HG03460 (cell line): ENCODE results near the gene SEMA7A.
A peak's percentile ranks its signal among the peaks of the same experiment; 100 is the strongest.
"Not testable (repeated sequence)": the region's sequence is repeated elsewhere in the genome, so short reads cannot be mapped to it uniquely, and the experiment has no call there.

Experiments used
- ATAC-seq: cut with Tn5 transposase; IDR thresholded peaks from one replicate; pipeline ENCODE4 v1.9.1; 2021; ENCODE audit not compliant: unreplicated experiment

The SEMA7A gene

DNA sequence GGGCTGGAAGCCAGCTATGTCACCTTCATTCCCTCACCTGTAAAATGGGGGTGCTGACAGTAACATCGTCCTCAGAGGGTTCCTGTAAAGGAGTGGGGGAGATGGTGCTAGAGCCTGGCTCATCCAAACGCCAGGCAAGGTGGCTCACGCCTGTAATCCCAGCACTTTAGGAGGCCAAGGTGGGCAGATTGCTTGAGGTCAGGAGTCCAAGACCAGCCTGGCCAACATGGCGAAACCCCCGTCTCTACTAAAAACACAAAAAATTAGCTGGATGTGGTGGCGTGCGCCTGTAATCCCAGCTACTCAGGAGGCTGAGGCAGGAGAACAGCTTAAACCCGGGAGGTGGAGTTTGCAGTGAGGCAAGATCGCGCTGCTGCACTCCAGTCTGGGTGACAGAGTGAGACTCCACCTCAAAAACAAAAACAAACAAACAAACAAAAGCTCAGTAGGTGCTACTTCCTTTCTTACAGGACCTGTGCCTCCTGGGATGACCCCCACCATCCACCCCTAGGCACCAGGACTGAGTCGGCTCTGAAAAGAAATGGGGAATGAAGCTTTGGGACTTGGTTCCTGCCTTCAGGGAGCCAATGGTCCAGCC lies 43.6 kb downstream of the SEMA7A start:
- not testable (repeated sequence) for ATAC-seq

DNA sequence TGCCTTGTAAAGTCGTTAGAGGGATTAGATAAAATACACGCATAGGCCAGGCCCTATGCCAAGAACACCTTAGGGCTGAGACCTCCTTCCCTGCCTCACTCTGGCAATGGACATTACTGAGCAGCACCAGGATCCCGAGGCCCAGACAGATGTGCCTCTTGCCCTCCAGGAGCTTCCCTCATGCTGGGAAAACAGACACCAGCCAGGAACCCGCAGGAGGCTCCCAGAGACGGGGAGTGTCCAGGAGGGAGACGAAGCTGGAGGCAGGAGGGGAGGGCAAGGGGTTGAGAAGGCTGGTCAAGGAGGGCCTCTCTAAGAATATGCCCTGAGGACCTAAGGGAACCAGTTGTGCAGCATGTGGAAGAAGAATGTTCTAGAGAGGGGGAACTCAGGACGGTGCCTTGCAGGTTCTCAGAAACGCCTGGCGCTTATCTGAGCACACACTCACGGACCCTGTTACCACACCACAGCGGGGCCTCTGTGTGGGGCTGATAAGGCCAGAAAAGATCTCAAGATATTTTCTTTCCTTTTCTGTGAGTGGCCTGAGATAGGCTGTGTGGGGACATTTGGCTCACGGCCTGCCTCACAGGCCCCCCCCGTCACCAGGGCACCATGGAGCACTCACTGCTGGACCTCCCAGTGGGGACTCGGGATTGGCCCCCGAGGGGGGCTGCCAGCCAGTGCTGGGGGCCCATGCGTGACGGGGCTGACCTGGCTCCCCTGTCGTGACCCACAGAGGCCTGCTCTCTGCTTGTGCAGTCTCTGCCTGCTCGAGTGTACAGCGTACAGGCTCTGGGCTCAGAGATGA lies 44.3 kb downstream of the SEMA7A start:
- no peak for ATAC-seq

GRCh38 chr15:74388363-74388951 lies 45.3 kb downstream of the SEMA7A start:
- ATAC-seq = no peak

- ATAC-seq = no peak
Observed at GRCh38 chr15:74387621-74388362, 46.0 kb downstream of the SEMA7A start.

- no peak for ATAC-seq
Observed at GRCh38 chr15:74387141-74387541, 46.6 kb downstream of the SEMA7A start.

DNA sequence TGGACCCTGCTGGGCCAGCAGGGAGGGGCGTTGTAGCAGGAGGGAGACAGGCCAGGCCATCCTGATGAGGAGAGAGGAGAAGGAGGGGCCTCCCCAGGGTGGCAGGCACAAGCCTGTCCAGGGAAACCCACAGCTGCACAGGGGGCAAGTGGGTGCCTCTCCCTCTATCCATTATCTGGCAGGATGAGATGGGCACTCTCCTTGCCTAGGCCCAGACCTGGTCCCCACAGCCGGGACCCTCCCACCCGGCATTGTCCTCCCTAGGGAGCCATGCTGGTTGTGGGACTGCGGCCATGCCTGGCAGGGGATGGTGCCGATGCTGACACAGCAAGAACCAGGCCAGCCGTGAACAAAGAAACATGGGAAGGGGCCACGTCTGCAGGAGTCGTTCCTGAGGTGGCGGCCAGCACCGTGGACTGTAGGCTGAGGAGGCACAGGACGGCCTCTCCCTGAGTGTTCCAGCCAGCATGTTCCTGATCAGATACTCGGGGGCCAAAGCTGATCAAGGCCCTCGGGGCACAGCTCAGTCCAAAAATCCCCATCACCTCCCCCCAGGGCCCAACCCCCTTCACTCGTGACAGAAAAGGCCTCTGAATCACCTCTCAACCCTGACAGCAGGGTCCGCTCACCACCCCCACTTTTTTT lies 47.1 kb downstream of the SEMA7A start:
- no peak for ATAC-seq

- no peak for ATAC-seq
Observed at GRCh38 chr15:74385733-74386132, 48.0 kb downstream of the SEMA7A start.

GRCh38 chr15:74384881-74385643 lies 48.7 kb downstream of the SEMA7A start:
- ATAC-seq = peak; percentile 55

- ATAC-seq = no peak
Observed at GRCh38 chr15:74384566-74384880, 49.2 kb downstream of the SEMA7A start.

DNA sequence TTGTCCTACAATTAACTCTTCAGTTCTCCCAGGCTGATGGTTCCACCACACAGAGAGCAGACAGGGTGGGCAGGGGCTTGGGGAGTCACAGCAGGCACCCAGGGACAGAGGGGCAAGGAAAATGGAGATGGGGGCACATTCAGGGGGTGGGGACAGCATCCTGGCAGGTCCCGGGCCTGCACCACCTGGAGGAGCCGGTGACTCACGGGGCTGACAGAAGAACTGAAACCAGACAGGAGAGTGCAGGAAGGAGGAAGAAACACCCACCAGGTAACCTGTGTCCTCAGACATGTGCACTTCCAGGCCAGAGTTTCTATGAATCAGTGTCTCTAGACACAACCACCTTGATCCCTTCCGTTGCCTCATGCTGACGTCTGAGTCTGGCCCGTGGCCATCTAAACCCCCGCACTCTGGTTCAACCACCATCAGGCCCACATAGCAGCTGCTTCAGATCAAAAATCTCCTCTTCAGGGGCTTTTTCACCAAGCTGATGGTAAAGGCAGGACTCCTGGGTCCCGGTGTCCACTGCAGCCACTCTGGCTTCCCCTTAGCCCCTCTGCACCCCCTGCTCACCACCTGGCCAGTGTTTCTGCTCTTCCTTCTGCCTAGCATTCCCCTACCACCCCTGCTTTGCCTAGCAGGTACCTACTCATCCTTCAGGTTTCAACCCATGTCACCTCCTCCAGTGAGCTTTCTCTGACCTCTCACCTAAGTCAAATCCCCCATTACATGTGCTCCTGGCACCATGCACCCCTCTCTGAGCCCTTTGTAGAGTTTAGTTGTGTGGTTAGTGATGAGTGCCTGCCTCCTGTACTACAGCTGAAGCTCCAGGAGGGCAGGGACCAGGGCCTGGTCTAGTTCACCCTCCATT lies 49.8 kb downstream of the SEMA7A start:
- peak; percentile 46 for ATAC-seq

- peak; percentile 4 for ATAC-seq
Observed at GRCh38 chr15:74383286-74383685, 50.5 kb downstream of the SEMA7A start.

GRCh38 chr15:74382004-74382816 lies 51.5 kb downstream of the SEMA7A start:
- no peak for ATAC-seq

DNA sequence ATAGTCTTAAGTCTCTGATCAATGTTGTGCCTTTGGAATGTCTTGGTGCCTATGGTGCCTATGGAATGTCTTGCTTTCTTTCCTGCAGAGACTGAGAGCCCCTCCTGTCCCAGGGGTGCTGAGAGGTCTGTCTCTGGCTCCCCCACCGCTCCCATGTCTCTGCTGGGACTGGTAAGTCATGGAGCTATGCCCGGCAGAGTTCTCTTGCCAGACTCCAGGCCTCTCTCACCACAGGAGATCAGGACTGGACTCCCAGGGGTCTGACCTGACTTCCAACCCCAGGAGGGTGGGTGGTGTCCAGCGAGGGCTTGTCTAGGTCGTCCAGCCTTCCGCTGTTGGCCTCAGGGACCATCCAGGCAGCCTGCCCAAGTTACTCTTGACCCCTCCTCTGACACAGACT lies 52.3 kb downstream of the SEMA7A start:
- no peak for ATAC-seq

- no peak for ATAC-seq
Observed at GRCh38 chr15:74381190-74381453, 52.6 kb downstream of the SEMA7A start.

DNA sequence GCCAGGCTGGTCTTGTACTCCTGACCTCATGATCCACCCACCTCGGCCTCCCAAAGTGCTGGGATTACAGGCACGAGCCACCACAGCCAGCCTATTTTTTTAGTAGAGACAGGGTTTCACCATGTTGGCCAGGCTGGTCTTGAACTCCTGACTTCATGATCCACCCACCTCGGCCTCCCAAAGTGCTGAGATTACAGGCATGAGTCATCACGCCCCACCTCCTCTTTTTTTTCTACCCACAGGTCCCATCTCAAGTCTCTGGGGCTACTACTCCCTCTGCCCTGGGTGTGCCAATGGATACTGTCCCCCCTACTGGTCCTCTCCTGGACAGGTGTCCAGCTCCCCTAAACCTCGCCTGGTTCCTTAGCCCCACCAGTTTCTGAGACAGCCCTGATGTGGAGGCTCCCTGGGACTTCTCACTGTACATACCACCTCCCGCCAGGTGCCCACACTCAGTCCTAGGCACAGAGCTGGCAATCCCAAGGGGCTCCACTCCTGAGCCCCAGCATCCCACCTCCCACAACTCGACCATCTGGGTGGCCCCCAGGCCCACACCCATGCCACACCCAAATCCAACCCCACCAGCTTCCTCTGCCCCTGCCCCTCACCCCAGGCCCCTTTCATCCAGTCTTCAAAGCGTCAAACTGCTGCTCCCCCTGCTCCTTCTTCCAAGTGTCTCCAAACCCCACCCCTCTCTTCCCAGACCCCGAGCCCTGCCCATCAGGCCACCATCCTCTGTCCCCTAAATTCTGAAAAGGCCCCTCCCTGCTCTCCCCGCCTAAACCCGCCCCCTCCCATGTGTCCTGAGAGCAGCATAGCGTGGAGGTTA lies 53.2 kb downstream of the SEMA7A start:
- no peak for ATAC-seq

DNA sequence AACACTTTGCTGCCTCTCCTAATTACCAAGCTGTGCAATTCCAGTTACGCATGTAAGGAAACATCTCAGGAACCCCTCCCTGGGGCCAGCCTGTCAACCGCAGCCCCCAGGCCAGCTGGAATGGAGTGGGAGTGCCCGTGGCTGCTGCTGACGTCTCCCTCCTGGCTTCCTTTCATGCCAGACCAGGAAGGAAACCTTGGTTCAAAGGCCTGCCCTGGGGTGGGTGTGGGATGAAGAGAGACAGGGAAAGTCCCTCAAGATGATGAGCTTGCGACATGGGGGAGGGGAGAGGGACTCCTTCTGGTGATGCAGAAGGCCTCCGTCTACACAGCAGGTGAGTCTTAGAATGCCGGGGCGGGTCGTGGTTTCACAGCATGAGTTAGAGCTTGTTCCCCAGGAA lies 54.9 kb downstream of the SEMA7A start:
- no peak for ATAC-seq

DNA sequence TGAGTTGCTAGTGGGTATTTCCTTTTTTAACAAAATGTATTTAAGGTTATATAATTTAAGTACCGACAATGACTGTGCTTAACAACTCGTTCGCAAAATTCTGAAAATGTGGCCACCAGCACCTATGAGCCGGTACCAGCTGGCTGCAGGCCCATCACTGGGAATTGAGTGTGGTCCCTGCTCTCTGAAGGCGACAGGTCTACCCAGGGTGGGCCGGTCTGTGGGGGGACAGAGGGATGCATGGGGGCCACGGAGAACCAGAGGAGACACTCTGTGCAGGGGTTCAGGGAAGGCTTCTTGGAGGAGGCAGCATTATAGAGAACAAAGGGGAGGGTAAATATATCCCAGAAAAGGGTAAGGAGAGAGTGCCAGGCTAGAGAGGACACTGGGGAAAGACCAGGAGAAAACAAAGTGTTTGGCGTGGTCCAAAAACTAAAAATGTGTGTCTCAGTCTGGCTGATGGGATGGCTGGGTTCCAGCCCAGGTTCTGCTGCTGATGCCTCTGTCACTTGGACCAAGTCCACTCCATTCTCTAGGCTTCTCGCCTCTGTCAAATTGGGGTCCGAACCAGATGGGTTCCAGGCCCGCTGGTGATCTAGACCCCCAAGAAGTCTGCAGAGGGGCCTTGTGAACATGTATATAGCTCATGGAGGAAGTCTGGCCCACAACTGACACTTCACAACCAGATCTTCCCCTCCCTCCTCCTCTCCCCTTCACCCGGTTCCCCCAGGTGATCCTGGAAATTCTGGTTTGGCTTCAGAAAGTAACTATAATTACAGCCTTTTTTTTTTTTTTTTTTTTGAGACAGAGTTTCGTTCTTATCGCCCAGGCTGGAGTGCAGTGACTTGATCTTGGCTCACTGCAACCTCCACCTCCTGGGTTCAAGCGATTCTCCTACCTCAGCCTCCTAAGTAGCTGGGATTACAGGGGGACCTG lies 55.7 kb downstream of the SEMA7A start:
- no peak for ATAC-seq
